ENCODE results near the gene COG4.

COG4 gene

GRCh38 chr16:70478169-70478568 is 45.2 kb downstream of the COG4 start:
- FAIRE-seq: no peak

GRCh38 chr16:70476272-70477020 is 46.9 kb downstream of the COG4 start:
- no peak for FAIRE-seq

GRCh38 chr16:70475054-70475871 is 48.1 kb downstream of the COG4 start:
- no peak for FAIRE-seq

GRCh38 chr16:70474320-70475053 is 48.9 kb downstream of the COG4 start:
- FAIRE-seq: no peak

GRCh38 chr16:70473446-70474319 is 49.7 kb downstream of the COG4 start:
- FAIRE-seq: no peak

- no peak for FAIRE-seq
These were observed 50.4 kb downstream of the COG4 start for GRCh38 chr16:70472786-70473433.

- no peak for FAIRE-seq
These were observed 52.4 kb downstream of the COG4 start for GRCh38 chr16:70470927-70471341.

GRCh38 chr16:70470141-70470926 is 53.0 kb downstream of the COG4 start:
- FAIRE-seq: no peak

- no peak for FAIRE-seq
These were observed 54.4 kb downstream of the COG4 start for GRCh38 chr16:70468776-70469525.

GRCh38 chr16:70467608-70468007 is 55.7 kb downstream of the COG4 start:
- no peak for FAIRE-seq

GRCh38 chr16:70467113-70467512 is 56.2 kb downstream of the COG4 start:
- FAIRE-seq: no peak

GRCh38 chr16:70466805-70467076 is 56.6 kb downstream of the COG4 start:
- no peak for FAIRE-seq

- FAIRE-seq: no peak
These were observed 57.2 kb downstream of the COG4 start for GRCh38 chr16:70465999-70466804.

- no peak for FAIRE-seq
These were observed 60.1 kb downstream of the COG4 start for GRCh38 chr16:70463235-70463634.

GRCh38 chr16:70460737-70461261 is 62.6 kb downstream of the COG4 start:
- FAIRE-seq: no peak

GRCh38 chr16:70457446-70458166 is 65.7 kb downstream of the COG4 start:
- no peak for FAIRE-seq

GRCh38 chr16:70455910-70456309 is 67.4 kb downstream of the COG4 start:
- no peak for FAIRE-seq

- FAIRE-seq: no peak
These were observed 68.9 kb downstream of the COG4 start, which contains the start of gene FCSK for GRCh38 chr16:70454222-70455034. FCSK (plus strand) TSS chr16:70454595; CDS start chr16:70463191, 8,596 bp downstream.
